GM18873 (cell line): ENCODE results near the gene PRKAR2B.

Experiments used
- ATAC-seq: cut with Tn5 transposase; IDR thresholded peaks from one replicate; pipeline ENCODE4 v1.9.1; 2021; ENCODE audit warnings: mild to moderate bottlenecking, moderate library complexity, moderate number of reproducible peaks; ENCODE audit not compliant: unreplicated experiment, low FRiP score

PRKAR2B gene

GRCh38 chr7:107044347-107045194 is at the start of gene PRKAR2B:
Gene PRKAR2B, plus strand, starts transcription at chr7:107044705. Its CDS starts 203 bp downstream, at chr7:107044908.
- ATAC-seq, result peak; percentile 86

DNA sequence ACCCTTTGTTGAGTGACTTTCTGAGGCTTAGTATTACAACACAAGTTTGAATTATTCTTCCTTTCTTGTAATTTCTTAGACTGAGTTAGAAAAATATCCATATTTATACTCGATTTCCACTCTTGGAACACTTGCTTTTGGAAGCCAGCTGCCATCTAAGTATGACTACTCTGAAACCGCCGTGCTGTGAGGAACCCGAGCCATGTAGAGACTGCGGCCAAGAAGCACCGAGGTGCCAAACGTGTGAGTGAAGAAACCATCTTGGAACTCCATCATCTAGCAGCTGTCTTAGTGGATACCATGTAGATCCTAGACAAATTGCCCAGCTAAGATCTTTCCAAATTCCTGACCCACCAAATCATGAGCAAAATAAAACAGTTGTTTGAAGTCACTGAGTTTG is 49.7 kb upstream of the PRKAR2B start:
- no peak for ATAC-seq

- ATAC-seq, result no peak
Measured at GRCh38 chr7:106997487-106998271, 46.8 kb upstream of the PRKAR2B start.

GRCh38 chr7:106999023-106999422 is 45.5 kb upstream of the PRKAR2B start:
- no peak for ATAC-seq

DNA sequence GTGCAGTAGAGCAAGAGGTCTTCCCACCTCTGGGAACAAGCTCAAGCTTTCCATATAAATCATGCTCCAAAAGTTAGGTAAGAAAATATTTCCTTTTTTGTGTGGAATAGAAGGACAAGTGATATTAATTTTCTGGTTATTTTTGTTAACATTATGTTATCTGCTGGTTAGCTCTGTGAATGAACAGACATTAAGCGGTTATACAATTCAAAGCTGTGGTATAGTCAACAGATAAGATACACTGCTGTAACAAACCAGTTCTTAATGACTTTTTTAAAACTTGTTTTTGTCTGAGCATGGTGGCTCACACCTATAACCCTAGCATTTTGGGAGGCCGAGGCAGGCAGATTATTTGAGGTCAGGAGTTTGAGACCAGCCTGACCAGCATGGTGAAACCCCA is 43.0 kb upstream of the PRKAR2B start:
- ATAC-seq, result no peak

DNA sequence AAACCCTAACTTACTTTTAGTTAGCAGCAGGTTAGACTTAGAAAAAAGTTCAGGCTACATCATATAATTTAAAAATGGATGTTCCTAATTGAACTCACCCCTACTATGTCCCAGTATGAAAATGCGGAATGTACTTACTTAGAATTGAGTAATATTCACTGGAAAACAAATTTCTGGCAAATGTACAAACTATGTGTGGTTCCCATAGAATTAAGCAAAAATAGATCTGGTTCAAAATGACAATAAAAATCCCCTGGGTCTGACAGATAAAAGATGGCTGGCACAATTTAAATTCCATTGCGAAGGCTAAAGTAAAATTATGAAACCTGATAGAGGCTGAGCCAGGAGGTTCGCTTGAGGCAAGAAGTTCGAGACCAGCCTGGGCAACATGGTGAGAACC is 42.4 kb upstream of the PRKAR2B start:
- ATAC-seq, result no peak

DNA sequence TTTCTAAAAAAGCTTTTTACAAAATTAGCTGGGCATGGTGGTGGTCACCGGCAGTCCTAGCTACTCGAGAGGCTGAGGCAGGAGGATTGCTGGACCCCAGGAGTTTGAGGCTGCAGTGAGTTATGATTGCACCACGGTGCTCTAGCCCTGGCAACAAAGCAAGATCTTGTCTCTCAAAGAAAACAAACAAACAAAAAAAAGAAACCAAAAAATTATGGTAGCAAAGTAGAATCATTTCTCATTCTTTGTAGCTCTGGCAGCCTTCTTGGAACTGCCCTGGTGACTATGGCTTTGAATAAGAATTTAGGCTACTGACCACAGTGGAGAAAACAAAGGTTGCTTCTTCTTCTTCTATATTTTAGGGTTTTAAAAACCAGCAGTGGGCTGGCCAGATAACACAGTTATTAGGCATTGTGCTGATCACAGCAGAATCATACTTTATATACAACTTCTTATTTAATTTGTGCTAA is 41.9 kb upstream of the PRKAR2B start:
- no peak for ATAC-seq

DNA sequence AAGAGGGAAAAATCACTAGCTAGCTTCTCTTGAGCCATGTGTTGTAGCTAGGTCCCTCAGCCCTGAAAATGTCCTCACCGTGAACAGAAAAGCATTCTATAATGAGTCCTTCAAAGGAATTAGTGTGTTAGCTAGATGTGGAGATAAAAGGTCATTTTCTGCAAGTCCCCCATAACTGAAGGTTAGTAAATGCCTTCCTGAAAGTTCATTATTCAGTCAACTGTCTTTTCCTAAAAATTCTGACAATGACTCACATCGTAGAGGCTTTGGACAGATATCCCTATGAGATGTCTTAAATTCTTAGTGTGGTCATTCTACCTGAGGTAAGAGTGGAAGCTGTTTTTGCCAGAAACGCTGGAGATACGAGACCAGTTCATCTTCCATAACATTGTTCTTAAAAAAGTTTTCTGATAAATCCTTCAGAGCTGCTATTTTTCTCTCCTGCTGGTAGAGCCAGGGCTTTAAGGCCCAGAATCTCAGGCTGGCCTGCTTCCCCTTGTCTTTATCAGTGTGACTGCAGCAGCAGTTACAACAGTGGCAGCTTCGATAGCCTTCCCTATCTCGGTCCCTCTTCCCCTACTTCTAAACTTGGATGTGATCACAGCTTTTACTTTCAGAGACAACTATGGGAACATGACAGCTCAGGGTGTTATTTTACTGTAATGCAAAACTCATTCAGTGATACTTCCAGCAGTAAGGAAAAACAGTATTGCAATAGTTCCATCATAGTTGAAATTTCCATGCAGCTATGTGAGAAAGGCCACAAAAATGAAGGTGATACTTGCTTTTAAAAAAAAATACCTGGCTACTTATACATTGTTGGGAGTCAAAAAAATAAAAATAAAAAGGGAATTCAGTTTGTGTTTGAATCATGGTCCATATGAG is 37.3 kb upstream of the PRKAR2B start:
- ATAC-seq, result no peak

DNA sequence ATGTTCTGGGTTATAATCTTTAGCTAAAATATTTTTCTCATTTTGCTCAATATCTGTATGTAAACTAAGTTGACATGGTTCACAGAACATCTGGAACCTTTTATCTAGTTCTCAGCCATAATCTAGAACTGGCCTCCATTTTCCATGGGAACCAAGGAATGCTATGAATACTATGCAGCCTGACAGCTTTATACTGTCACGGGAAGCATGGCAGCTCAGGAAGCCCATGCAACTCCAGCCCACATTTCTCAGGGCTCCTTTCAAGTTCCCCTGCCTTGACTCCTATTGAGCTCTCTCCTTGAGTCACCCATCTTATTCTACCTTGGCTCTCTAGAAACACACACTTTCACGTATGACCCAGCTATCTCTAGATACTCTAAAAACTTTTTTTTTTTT is 36.6 kb upstream of the PRKAR2B start:
- ATAC-seq, result no peak

GRCh38 chr7:107009846-107010203 is 34.7 kb upstream of the PRKAR2B start:
- no peak for ATAC-seq

GRCh38 chr7:107012691-107013090 is 31.8 kb upstream of the PRKAR2B start:
- ATAC-seq, result no peak

DNA sequence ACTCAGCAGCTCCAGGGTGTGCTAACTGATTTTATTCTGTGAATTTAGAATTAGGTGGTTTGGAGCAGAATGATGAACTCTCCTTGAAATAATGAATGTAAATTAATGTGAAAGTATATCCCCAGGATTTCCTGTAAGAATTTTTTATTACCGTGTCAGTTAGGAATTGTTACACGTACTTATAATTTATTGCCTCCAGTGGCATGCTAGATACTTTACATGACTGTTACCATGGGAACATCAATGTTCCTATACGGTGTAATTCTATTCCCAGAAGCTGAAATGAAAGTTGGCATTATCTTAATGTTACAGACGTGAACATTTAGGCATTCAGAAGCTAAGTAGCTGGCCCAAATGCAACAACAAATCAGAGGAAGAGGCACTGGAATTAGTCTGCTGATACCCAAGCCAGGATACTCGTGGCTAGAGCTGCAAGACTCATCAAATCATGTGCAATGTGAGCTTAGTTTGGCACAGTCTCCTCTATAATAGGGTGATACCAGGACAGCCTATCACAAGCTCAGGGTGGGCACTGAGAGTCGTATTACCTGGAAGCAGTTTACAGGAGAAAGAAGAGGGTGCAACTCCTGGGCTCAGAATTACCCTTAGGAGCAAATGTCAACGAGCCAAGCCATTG is 30.0 kb upstream of the PRKAR2B start:
- no peak for ATAC-seq

- no peak for ATAC-seq
Measured at GRCh38 chr7:107016312-107016711, 28.2 kb upstream of the PRKAR2B start.

- ATAC-seq, result no peak
Measured at GRCh38 chr7:107017965-107018719, 26.4 kb upstream of the PRKAR2B start.

- no peak for ATAC-seq
Measured at GRCh38 chr7:107020400-107020799, 24.1 kb upstream of the PRKAR2B start.

DNA sequence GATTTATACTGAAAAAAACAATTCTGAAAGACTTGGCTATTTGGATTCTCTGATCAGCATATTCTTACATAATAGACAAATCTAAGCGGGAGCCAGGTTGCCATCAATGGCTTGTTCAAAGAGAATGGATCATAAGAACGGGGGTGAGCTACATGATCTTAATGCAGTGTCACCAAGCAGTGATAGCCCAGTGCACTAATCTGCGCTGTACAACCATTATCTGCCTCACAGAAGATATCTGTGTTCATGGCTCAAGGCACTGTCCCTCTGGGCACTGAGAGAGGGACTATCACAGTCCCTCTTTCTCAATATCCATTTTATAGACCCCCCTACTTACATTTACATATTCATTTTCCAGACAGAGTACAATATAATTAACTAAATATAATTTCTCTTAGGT is 22.9 kb upstream of the PRKAR2B start:
- no peak for ATAC-seq

GRCh38 chr7:107023522-107024151 is 20.9 kb upstream of the PRKAR2B start:
- ATAC-seq, result no peak

- no peak for ATAC-seq
Measured at GRCh38 chr7:107024906-107025305, 19.6 kb upstream of the PRKAR2B start.
